PC-3 (cell line): ENCODE results near the gene AGAP3. TPM values are rescaled to one million over a fixed set of nuclear protein-coding genes. Genes with fewer than 3 reads are reported as not detected.

Experiments used
- ATAC-seq: fragments of 200-7000 bp; cut with Tn5 transposase; 2 replicates; pipeline ENCODE4 v1.9.1; 2020; ENCODE audit warnings: mild to moderate bottlenecking, moderate library complexity
- BruUV-seq: library from RNA; stranded (reverse); fragments of 400-500 nt; replicated peaks from 2 replicates; lab custom pipeline; 2021; lab: Mats Ljungman, UMichigan
- CTCF ChIA-PET: fragments of 300-600 bp; sonication (Branson Sonifier 250); formaldehyde crosslinking; loops from one replicate; lab custom pipeline; 2022; ENCODE audit warnings: antibody characterized with exemption; lab: Charles Lee
- POLR2A ChIA-PET: fragments of 300-600 bp; sonication (Branson Sonifier 250); formaldehyde crosslinking; loops from one replicate; lab custom pipeline; 2022; ENCODE audit warnings: antibody characterized with exemption; ENCODE audit not compliant: unreplicated experiment; lab: Charles Lee
- DNase-seq: peaks from one replicate; pipeline ENCODE4 v3.0.0-alpha.2; 2015
- H2AFZ ChIP-seq: fragments of 300-600 bp; sonication (generic); 2 replicates; pipeline ENCODE4 v1.6.0; 2016; ENCODE audit warnings: antibody characterized with exemption, low read length
- H3F3A ChIP-seq: fragments of 300-600 bp; sonication (generic); one replicate; pipeline ENCODE4 v1.6.0; 2017; ENCODE audit warnings: antibody characterized with exemption, low read length, control low read depth, mild to moderate bottlenecking; ENCODE audit not compliant: unreplicated experiment
- H3K27ac ChIP-seq: fragments of 300-600 bp; sonication (generic); 2 replicates; pipeline ENCODE4 v1.5.1; 2016; ENCODE audit warnings: mild to moderate bottlenecking, low read length
- H3K27me3 ChIP-seq: fragments of 300-600 bp; sonication (generic); 2 replicates; pipeline ENCODE4 v1.6.1; 2016; ENCODE audit warnings: low read length, mixed read lengths
- H3K36me3 ChIP-seq: fragments of 300-600 bp; sonication (generic); 2 replicates; pipeline ENCODE4 v1.6.1; 2016; ENCODE audit warnings: low read depth, mixed run types, low read length, mixed read lengths
- H3K4me1 ChIP-seq: fragments of 300-600 bp; sonication (generic); 2 replicates; pipeline ENCODE4 v1.5.1; 2016; ENCODE audit warnings: low read length; ENCODE audit not compliant: insufficient read depth
- H3K4me2 ChIP-seq: fragments of 300-600 bp; sonication (generic); 2 replicates; pipeline ENCODE4 v1.6.0; 2016; ENCODE audit warnings: low read length
- H3K4me3 ChIP-seq: fragments of 300-600 bp; sonication (generic); 2 replicates; pipeline ENCODE4 v1.5.1; 2016; ENCODE audit warnings: mild to moderate bottlenecking, low read length, mixed read lengths
- H3K79me2 ChIP-seq: fragments of 300-600 bp; sonication (generic); 2 replicates; pipeline ENCODE4 v1.6.1; 2017; ENCODE audit warnings: low read length, mixed read lengths
- H3K9ac ChIP-seq: fragments of 300-600 bp; sonication (generic); 2 replicates; pipeline ENCODE4 v1.6.0; 2016; ENCODE audit warnings: mild to moderate bottlenecking, low read length
- H3K9me2 ChIP-seq: fragments of 300-600 bp; sonication (generic); replicated peaks from 2 replicates; pipeline ENCODE4 v1.6.1; 2016; ENCODE audit warnings: mixed run types, low read length, mixed read lengths
- H3K9me3 ChIP-seq: fragments of 300-600 bp; sonication (generic); 2 replicates; pipeline ENCODE4 v1.6.1; 2016; ENCODE audit warnings: low read length, mixed read lengths
- H4K20me1 ChIP-seq: fragments of 300-600 bp; sonication (generic); 2 replicates; pipeline ENCODE4 v1.6.1; 2016; ENCODE audit warnings: low read length, mixed read lengths
- CTCF ChIP-seq: fragments of 300-600 bp; sonication (generic); conservative IDR thresholded peaks from 2 replicates; pipeline ENCODE4 v1.5.1; 2017; ENCODE audit warnings: antibody characterized with exemption, low read depth, mild to moderate bottlenecking, low read length
- EZH2 ChIP-seq: fragments of 300-600 bp; sonication (generic); IDR thresholded peaks from one replicate; pipeline ENCODE4 v1.6.1; 2017; ENCODE audit warnings: antibody characterized with exemption, mild to moderate bottlenecking, low read length; ENCODE audit not compliant: unreplicated experiment
- EZH2phosphoT487 ChIP-seq: fragments of 300-600 bp; sonication (generic); IDR thresholded peaks from 2 replicates; pipeline ENCODE4 v1.6.1; 2018; ENCODE audit warnings: mild to moderate bottlenecking, antibody characterized with exemption, low read length, borderline replicate concordance
- intact Hi-C: fragments of 100-400 bp; cut with micrococcal nuclease; formaldehyde crosslinking; loops from 2 replicates; pipeline ENCODE4 v1.9.0; 2023
- total RNA-seq: library from RNA; depleted of rRNA; stranded (reverse); fragments of >200 nt; gene quantifications from 2 replicates; pipeline ENCODE4 v1.2.3, GENCODE V29; 2014

The AGAP3 gene
- total RNA-seq, 1 experiment from 2014 or later = 53.5 TPM

- H3K79me2 ChIP-seq = no peaks in the 10 kb centered on the region
- POLR2A ChIA-PET = no interaction called here
- CTCF ChIA-PET = no interaction called here
- H2AFZ ChIP-seq = no peak overlapping the region
- DNase-seq = no peak
- no peak overlapping the region for H3K4me3 ChIP-seq
- no peaks in the 10 kb centered on the region for H3K36me3 ChIP-seq
- H3K4me1 ChIP-seq = peaks cover 12% of the 10 kb centered on the region
- no peaks in the 10 kb centered on the region for H3K9me2 ChIP-seq
- H4K20me1 ChIP-seq = no peaks in the 10 kb centered on the region
- H3F3A ChIP-seq = no peaks in the 10 kb centered on the region
- intact Hi-C loops = no loop called here
- H3K27me3 ChIP-seq = no peaks in the 10 kb centered on the region
- H3K27ac ChIP-seq = no peak overlapping the region
- no peak overlapping the region for H3K4me2 ChIP-seq
- H3K9me3 ChIP-seq = no peaks in the 10 kb centered on the region
- ATAC-seq = no peak
- BruUV-seq = no TSS peak
- TF ChIP-seq EZH2phosphoT487 (no peak), CTCF (no peak), EZH2 (no peak)
- H3K9ac ChIP-seq = no peak overlapping the region
Observed at GRCh38 chr7:151048911-151049463, 37.3 kb upstream of the AGAP3 start.

- DNase-seq (no peak), ATAC-seq (no peak)
- no peak overlapping the region for H3K9ac ChIP-seq
- peaks cover 12% of the 10 kb centered on the region for H3K4me1 ChIP-seq
- no peaks in the 10 kb centered on the region for H3K9me2 ChIP-seq
- intact Hi-C loops = no loop called here
- H3F3A ChIP-seq = no peaks in the 10 kb centered on the region
- no peak overlapping the region for H2AFZ ChIP-seq
- no TSS peak for BruUV-seq
- H3K4me3 ChIP-seq = no peak overlapping the region
- no peaks in the 10 kb centered on the region for H3K9me3 ChIP-seq
- no peak overlapping the region for H3K27ac ChIP-seq
- ChIA-PET POLR2A (interaction anchor here (0.5 to 0.6 kb wide), 2 partner anchors 23 to 29 kb away, joined by 3 to 4 read pairs; partner anchors contain the start of genes ABCB8 and FASTK), CTCF (no interaction called here)
- H3K4me2 ChIP-seq = no peak overlapping the region
- no peaks in the 10 kb centered on the region for H3K36me3 ChIP-seq
- no peaks in the 10 kb centered on the region for H3K79me2 ChIP-seq
- H3K27me3 ChIP-seq = no peaks in the 10 kb centered on the region
- no peak for TF ChIP-seq CTCF
- no peak for TF ChIP-seq EZH2
- no peak for TF ChIP-seq EZH2phosphoT487
- no peaks in the 10 kb centered on the region for H4K20me1 ChIP-seq
Observed at GRCh38 chr7:151051108-151051507, 35.2 kb upstream of the AGAP3 start.

DNA sequence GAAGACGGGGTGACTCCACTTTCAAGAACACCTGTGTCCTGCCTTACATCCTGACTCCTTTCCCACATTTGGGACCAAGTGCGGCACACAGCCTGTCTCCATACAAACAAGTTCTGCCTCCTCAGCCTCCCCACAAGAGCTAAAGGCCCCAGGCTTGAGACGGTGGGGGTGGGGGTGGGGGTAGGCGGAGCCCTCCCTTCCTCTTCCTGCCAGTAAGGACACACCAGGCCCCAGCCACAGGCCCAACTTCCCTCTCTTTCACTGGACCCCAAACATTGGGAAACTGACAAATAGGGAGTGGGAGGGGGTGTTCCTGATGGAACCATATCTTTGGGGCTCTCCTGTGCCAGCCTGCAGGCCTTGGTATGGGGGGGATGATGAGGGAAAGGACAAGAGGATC, 33.2 kb upstream of the AGAP3 start:
- Histone ChIP-seq H3K9me2 (no peaks in the 10 kb centered on the region), H3K79me2 (no peaks in the 10 kb centered on the region), H3K4me3 (no peak overlapping the region), H3K9me3 (no peaks in the 10 kb centered on the region), H3K27ac (no peak overlapping the region), H3K4me2 (no peak overlapping the region), H3K4me1 (peaks cover 8% of the 10 kb centered on the region), H3K27me3 (no peaks in the 10 kb centered on the region), H3K36me3 (no peaks in the 10 kb centered on the region), H2AFZ (no peak overlapping the region), H3K9ac (no peak overlapping the region), H3F3A (no peaks in the 10 kb centered on the region), H4K20me1 (no peaks in the 10 kb centered on the region)
- no TSS peak for BruUV-seq
- DNase-seq (no peak), ATAC-seq (no peak)
- POLR2A ChIA-PET = no interaction called here
- intact Hi-C loops = no loop called here
- no peak for TF ChIP-seq EZH2phosphoT487
- no peak for TF ChIP-seq CTCF
- no peak for TF ChIP-seq EZH2
- CTCF ChIA-PET = no interaction called here
